ENCODE results near the gene COLQ. TPM values are rescaled to one million over a fixed set of nuclear protein-coding genes. Genes with fewer than 3 reads are reported as not detected.

Gene COLQ
- total and polyA plus RNA-seq, 4 donors, result 0.27 to 2.6 (median 0.67) TPM

- H3K4me3 ChIP-seq (ENCODE audit: low read depth in 1 of 3, low read length in 3 of 3), result no peak overlapping the region
- no peaks in the 10 kb centered on the region for H3K9me3 ChIP-seq (ENCODE audit: control insufficient read depth in 4 of 4, low read length in 3 of 4)
- no peaks in the 10 kb centered on the region for H3K27me3 ChIP-seq (ENCODE audit: control insufficient read depth in 4 of 4, insufficient read depth in 4 of 4, low read length in 3 of 4)
- no peak for TF ChIP-seq MAX (IDR thresholded peaks at IDR 0.05)
- no peak for TF ChIP-seq SP1 (IDR thresholded peaks at IDR 0.05)
- no peak for TF ChIP-seq FOXA1 (IDR thresholded peaks at IDR 0.05)
- TF ChIP-seq GABPA (IDR thresholded peaks at IDR 0.05 in 1 of 2, conservative IDR thresholded peaks at IDR 0.05 in 1 of 2), result no peak
- H3K36me3 ChIP-seq (ENCODE audit: control insufficient read depth in 4 of 4, insufficient read depth in 3 of 4, low read depth in 1 of 4, low read length in 3 of 4), result no peaks in the 10 kb centered on the region
- no peak overlapping the region for H3K9ac ChIP-seq (ENCODE audit: low read depth in 1 of 2, low read length in 2 of 2)
- no peaks in the 10 kb centered on the region for H3K4me1 ChIP-seq (ENCODE audit: control insufficient read depth in 4 of 4, insufficient read depth in 4 of 4, low read length in 3 of 4)
- no peak for DNase-seq (ENCODE audit: low spot score)
- no peak overlapping the region for H3K27ac ChIP-seq (ENCODE audit: low read depth in 1 of 2, low read length in 2 of 2)
Measured at GRCh38 chr3:15522016-15522415, 510 bp upstream of the COLQ start.

- Histone ChIP-seq H3K27me3 (ENCODE audit: control insufficient read depth in 4 of 4, insufficient read depth in 4 of 4, low read length in 3 of 4) (no peaks in the 10 kb centered on the region), H3K9me3 (ENCODE audit: control insufficient read depth in 4 of 4, low read length in 3 of 4) (no peaks in the 10 kb centered on the region), H3K36me3 (ENCODE audit: control insufficient read depth in 4 of 4, insufficient read depth in 3 of 4, low read depth in 1 of 4, low read length in 3 of 4) (no peaks in the 10 kb centered on the region), H3K27ac (ENCODE audit: low read depth in 1 of 2, low read length in 2 of 2) (no peak overlapping the region), H3K4me1 (ENCODE audit: control insufficient read depth in 4 of 4, insufficient read depth in 4 of 4, low read length in 3 of 4) (no peaks in the 10 kb centered on the region), H3K9ac (ENCODE audit: low read depth in 1 of 2, low read length in 2 of 2) (no peak overlapping the region), H3K4me3 (ENCODE audit: low read depth in 1 of 3, low read length in 3 of 3) (no peak overlapping the region)
- TF ChIP-seq GABPA (IDR thresholded peaks at IDR 0.05 in 1 of 2, conservative IDR thresholded peaks at IDR 0.05 in 1 of 2), result no peak
- no peak for TF ChIP-seq FOXA2 (IDR thresholded peaks at IDR 0.05)
- TF ChIP-seq ATF3 (IDR thresholded peaks at IDR 0.05), result no peak
- no peak for TF ChIP-seq CTCF (IDR thresholded peaks at IDR 0.05; ENCODE audit: low read depth, low read length, missing input control)
- TF ChIP-seq SP1 (IDR thresholded peaks at IDR 0.05), result no peak
- no peak for TF ChIP-seq HNF4G (IDR thresholded peaks at IDR 0.05)
- WGBS, result 59% methylated on average over 14 of the region's 14 CpGs
- DNase-seq (ENCODE audit: low spot score), result no peak
Measured at GRCh38 chr3:15520804-15521572, 518 bp downstream of the COLQ start.

- Histone ChIP-seq H3K36me3 (ENCODE audit: control insufficient read depth in 4 of 4, insufficient read depth in 3 of 4, low read depth in 1 of 4, low read length in 3 of 4) (no peaks in the 10 kb centered on the region), H3K9me3 (ENCODE audit: control insufficient read depth in 4 of 4, low read length in 3 of 4) (no peaks in the 10 kb centered on the region), H3K9ac (ENCODE audit: low read depth in 1 of 2, low read length in 2 of 2) (no peak overlapping the region), H3K27me3 (ENCODE audit: control insufficient read depth in 4 of 4, insufficient read depth in 4 of 4, low read length in 3 of 4) (no peaks in the 10 kb centered on the region), H3K27ac (ENCODE audit: low read depth in 1 of 2, low read length in 2 of 2) (no peak overlapping the region), H3K4me1 (ENCODE audit: control insufficient read depth in 4 of 4, insufficient read depth in 4 of 4, low read length in 3 of 4) (no peaks in the 10 kb centered on the region), H3K4me3 (ENCODE audit: low read depth in 1 of 3, low read length in 3 of 3) (no peak overlapping the region)
- no peak for DNase-seq (ENCODE audit: low spot score)
- 63% methylated on average over 3 of the region's 3 CpGs for WGBS
- TF ChIP-seq HNF4A (conservative IDR thresholded peaks at IDR 0.05) (no peak), HNF4G (IDR thresholded peaks at IDR 0.05) (no peak), JUND (IDR thresholded peaks at IDR 0.05) (no peak), SP1 (IDR thresholded peaks at IDR 0.05) (no peak), GABPA (IDR thresholded peaks at IDR 0.05 in 1 of 2, conservative IDR thresholded peaks at IDR 0.05 in 1 of 2) (no peak), CTCF (IDR thresholded peaks at IDR 0.05; ENCODE audit: low read depth, low read length, missing input control) (no peak), RXRA (IDR thresholded peaks at IDR 0.05) (no peak), YY1 (IDR thresholded peaks at IDR 0.05) (no peak), NR2F2 (IDR thresholded peaks at IDR 0.05) (no peak), FOXA2 (IDR thresholded peaks at IDR 0.05) (no peak), ZBTB33 (IDR thresholded peaks at IDR 0.05) (no peak), FOXA1 (IDR thresholded peaks at IDR 0.05) (no peak), ATF3 (IDR thresholded peaks at IDR 0.05) (no peak), EGR1 (IDR thresholded peaks at IDR 0.05; ENCODE audit: low read depth in 2 of 2) (no peak), RAD21 (IDR thresholded peaks at IDR 0.05) (no peak)
Measured at GRCh38 chr3:15520185-15520584, 1.3 kb downstream of the COLQ start.
